Myocyte (in vitro differentiated cells): ENCODE data around the gene B4GALNT1. TPM values are rescaled to one million over a fixed set of nuclear protein-coding genes. Genes with fewer than 3 reads are reported as not detected.
"Not testable (repeated sequence)": the region's sequence is repeated elsewhere in the genome, so short reads cannot be mapped to it uniquely, and the experiment has no call there.

ENCODE experiments used
- DNase-seq: peaks from one replicate; pipeline ENCODE4 v3.0.0-alpha.2; 2012; ENCODE audit warnings: low read depth
- total RNA-seq: library from RNA; depleted of rRNA; stranded (reverse); fragments of >200 nt; gene quantifications from 2 replicates; pipeline ENCODE4 v1.2.3, GENCODE V29; 2014

The B4GALNT1 gene
- total RNA-seq, 1 donor from 2014 or later, result 2.5 TPM

- peak; percentile 51 for DNase-seq
Observed at GRCh38 chr12:57621497-57622292, 11.3 kb downstream of the B4GALNT1 start.

DNA sequence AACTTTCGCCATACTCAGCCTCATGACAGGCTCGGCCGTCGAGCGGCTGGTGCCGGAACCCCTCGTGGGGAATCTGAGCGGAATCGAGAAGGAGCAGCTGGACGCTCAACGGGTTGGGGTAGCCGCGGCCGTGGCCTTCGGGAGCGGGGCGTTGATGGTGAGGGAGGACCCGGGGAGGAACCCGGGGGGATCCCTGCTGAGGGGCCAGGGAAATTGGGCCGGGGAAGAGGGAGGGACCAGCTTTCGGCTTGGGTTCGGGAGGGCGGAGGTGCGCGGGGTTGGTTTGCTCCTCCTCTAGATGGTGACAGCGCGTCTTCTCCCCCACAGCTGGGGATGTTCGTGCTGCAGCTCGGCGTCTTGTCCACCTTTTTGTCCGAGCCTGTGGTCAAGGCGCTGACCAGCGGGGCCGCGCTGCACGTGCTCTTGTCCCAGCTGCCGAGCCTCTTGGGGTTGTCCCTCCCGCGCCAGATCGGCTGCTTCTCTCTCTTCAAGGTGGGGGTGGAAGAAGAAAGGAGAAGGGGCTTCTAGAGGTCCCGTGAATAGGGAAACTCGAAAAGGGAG is 12.0 kb downstream of the B4GALNT1 start:
- peak; percentile 57 for DNase-seq

DNA sequence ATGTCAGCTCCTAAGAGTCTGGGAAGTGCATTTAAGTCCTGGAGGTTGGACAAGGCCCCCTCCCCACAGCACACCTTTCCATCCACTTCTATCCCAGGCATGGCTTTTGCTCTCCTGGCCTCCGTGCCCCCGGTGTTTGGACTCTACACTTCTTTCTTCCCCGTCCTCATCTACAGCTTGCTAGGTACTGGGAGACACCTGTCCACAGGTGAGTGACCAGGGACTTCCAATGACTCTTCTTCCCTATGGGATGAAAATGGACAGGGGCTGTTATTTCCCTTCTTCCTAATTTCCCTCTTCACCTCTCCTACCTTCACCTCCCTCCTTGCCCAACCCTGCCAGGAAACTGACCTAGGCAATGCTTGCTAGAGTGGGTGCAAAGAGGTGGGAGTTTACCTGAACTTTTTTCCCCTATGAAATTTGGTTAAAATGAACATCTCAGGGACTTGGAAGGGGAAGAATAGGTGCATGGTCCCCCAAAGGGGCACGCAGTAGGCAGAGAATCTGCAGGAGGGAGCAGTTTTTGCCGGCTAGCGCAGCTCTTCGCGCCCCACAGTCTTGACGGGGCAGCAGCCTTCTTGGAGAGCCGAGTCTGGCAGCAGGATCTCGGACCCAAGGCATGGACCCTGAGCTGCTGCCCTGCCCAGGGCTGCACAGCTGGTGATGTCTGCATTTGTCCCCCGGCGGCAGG is 12.6 kb downstream of the B4GALNT1 start:
- DNase-seq, result no peak

DNA sequence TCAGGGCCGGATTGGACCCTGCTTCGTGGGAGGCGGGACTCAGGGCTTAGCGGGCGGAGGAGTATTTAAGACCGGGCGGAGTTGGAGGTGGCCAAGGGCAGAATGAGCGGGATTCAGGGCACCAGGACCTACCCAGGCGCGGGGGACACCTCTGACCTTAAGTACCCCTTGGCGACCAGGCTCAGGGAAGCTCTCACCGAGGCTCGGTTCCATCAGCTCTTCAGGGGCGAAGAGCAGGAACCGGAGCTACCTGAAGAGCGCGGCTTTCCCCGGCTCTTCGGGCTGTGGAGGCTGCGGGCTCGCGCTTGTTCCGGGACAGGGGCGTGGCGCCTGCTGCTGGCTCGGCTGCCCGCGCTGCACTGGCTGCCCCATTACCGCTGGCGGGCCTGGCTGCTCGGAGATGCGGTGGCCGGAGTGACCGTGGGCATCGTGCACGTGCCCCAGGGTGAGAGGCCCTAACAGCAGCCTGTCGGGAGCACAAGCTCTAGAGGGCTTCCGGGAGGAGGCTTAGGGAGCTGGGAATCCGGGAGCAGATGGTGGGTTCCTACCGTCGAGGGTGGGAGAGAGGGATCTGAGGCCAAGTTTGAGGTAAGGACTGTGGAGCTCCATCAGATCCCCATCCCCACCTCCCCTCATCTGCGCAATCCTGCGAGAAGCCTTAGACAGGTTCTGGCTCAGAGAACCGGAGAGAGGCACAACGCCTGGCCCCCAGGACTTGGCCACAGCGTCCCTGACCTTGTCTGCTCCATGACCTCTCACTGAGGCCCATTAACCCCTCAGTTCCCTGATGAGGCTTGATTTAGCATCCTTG is 13.4 kb downstream of the B4GALNT1 start:
- DNase-seq, result no peak

DNA sequence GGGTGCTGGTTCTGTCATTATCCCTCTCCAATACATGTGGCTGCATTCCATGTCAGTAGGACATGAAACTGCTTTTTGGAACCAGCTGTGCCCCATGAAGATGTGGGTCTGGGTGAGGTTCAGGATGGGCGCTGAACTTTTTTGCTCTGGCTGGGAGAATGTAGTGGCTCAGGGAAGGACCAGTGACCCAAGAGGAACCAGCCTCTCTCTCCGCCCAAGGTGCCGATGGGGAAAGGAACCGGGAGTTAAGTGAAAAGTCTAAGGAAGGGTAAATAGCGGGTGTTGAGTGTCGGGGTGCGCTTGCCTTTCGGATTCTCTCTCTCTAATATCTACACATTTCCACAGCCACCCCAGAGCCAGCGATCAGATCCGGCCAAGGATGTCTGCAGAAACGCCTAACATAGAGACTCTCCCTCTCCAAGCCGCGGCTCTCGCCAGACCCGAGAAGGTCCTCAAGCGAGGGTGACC is 14.0 kb downstream of the B4GALNT1 start:
- no peak for DNase-seq

- DNase-seq, result not testable (repeated sequence)
Observed at GRCh38 chr12:57618431-57618830, 14.6 kb downstream of the B4GALNT1 start.

DNA sequence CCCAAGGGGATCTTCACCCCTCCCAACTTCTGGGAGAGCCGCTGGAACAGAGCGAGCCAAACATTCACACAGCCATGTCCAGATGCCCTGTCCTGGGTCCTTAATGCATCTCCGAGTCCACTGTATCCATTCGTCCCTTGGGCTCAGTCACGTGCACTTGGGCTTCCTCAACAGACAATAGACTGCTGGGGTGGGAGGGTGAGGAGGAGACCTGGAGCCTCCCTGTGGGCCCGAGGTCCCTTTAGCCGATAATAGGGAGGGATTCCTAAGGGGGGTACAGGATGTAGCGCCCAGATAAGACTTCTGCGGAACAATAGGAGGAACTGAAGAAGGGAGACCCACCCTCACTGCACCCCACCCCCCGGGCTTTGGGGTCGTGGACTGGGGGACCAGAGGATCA is 15.1 kb downstream of the B4GALNT1 start:
- no peak for DNase-seq

- DNase-seq, result peak; percentile 17
Observed at GRCh38 chr12:57616383-57617101, 16.5 kb downstream of the B4GALNT1 start.

DNA sequence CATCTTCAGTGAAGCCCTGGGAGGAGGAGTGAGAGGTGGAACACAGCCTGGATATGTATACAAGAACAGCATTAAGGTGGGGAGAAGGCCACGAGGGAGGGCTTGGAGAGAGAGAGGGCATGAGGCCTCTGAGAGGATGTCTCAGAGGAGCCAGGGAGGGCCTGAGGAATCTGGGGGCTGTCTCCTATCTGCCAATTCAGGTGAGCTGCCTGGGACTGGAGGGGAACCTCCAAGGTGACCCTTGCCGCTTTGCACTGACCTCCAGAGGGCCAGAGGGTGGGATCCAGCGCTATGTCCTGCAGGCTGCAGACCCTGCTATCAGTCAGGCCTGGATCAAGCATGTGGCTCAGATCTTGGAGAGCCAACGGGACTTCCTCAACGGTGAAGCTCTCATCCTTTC is 17.4 kb downstream of the B4GALNT1 start:
- DNase-seq, result no peak

DNA sequence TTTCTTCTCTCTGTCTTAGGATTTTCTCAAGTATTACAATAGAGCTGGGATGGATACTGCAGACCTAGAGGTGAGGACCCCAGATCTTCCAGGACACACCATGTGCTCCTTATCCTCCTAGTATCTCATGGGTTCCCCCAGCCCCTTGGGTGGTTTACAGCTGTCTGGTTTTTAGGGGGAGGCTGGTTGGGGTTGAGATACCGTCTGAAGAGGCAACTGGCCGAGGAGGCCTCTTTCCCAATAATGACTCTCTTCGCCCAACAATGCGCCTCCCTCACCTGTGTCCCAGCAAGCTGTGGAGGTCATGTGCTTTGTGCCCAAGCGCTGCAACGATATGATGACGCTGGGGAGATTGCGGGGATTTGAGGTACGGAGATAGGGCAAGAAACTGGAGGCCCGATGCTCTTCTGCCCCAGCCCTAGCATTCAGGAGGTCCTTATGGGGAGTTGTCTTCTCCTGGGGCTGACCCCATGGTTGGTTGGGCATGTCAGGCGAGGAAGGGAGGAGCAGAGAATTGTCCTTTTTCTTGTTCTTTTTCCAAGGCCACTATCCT is 18.0 kb downstream of the B4GALNT1 start:
- DNase-seq, result no peak

DNA sequence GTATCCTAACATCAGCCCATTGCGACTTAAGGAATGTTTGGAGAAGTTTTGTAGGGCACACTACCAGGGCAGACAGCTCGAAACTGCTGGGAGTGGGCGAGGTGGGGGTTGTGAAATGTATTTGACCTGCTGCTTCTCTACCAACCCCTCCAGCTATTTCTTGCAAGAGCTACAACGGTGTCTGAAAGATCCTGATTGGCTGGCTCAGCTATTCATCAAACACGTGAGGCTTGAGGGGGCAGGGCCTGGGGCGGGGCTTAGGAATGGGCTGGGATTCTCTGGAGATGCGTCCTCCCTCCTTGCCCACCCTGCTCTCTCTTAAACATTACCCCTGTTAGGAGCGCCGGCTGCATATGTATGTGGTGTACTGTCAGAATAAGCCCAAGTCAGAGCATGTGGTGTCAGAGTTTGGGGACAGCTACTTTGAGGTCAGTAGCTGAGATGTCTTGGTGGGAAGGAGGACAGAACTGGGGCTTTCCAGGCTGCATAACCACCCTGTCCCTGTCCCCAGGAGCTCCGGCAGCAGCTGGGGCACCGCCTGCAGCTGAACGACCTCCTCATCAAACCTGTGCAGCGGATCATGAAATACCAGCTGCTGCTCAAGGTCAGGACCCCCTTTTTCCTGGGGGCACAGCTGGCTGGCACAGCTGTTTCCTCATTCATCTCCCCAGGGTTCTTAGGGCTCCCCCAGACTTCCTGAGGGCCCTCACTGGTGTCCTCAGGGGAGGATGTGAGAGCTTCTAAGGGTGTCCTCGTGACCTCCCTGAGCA is 18.6 kb downstream of the B4GALNT1 start:
- DNase-seq, result no peak

DNA sequence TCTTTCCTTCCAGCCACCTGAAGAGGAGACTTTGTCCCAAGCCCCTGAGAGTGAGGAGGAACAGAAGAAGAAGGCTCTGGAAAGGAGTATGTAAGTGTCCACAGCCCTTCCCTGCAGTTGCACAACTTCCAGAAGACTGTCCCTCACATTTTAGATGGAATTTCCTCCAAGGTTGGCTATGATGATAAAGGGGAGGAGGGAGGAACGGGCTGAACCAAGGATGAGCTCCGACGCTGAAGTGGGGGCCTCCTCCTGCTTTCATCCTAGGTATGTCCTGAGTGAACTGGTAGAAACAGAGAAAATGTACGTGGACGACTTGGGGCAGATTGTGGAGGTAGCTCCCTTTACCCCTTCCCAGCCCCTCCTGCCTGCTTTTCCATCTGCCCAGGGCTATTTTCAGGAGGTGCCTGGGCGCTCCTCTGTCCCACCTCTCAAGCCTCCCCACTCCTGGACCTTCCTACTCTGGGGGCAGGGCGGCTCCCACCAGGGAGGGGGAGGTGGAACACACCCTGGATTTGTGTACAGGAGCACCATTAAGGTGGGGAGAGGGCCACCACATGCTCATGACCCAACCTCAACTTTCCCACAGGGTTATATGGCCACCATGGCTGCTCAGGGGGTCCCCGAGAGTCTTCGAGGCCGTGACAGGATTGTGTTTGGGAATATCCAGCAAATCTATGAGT is 19.4 kb downstream of the B4GALNT1 start:
- no peak for DNase-seq

- DNase-seq, result no peak
Observed at GRCh38 chr12:57612711-57613426, 20.1 kb downstream of the B4GALNT1 start.

- no peak for DNase-seq
Observed at GRCh38 chr12:57611827-57612710, 20.9 kb downstream of the B4GALNT1 start.

- DNase-seq, result peak; percentile 50
Observed at GRCh38 chr12:57611108-57611826, 21.7 kb downstream of the B4GALNT1 start, which contains the start of gene ARHGEF25. Gene ARHGEF25 (plus strand): TSS chr12:57611435. CDS start chr12:57611895, 460 bp downstream.

DNA sequence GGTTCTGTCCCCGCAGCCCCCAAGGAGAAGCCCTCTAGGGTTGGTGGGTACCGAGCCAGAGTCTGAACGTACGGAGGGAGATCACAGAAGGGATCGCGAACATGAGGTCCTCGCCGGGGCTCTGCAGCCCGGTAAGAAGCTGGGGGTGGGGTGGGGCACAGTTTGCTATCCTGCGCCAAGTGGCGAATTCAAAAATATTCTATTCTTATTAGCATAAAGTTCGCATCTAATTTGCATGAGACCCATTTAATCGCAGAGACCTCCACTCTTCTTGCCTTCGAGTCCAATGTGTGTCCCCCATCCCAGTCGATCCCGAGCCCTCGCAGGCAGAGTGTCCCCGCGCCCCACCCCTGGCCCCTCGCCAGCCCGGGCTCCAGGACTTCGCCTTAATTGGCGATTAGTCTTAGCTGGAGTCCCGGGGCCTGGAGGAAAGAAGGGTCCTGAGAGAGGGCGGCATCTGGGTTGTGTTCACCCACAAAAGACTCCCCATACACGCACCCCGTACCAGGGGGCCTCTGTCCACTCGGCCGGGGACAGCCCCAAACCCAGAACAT is 22.4 kb downstream of the B4GALNT1 start:
- no peak for DNase-seq
